B cell (primary cell): ENCODE measurements around the gene IPO13. TPM values are rescaled to one million over a fixed set of nuclear protein-coding genes. Genes with fewer than 3 reads are reported as not detected.
A peak's percentile ranks its signal among the peaks of the same experiment; 100 is the strongest.

Experiments used
- ATAC-seq: fragments of 200-7000 bp; cut with Tn5 transposase; one replicate; pipeline ENCODE4 v1.10.0; 2021; ENCODE audit warnings: low read depth, mild to moderate bottlenecking, moderate number of reproducible peaks, moderate library complexity
- CTCF ChIA-PET: fragments of 350-600 bp; sonication (Branson Sonifier 250); formaldehyde crosslinking; loops from one replicate; lab custom pipeline; 2021; ENCODE audit warnings: antibody characterized with exemption, inconsistent platforms; lab: Charles Lee
- POLR2A ChIA-PET: fragments of 350-600 bp; sonication (Branson Sonifier 250); formaldehyde crosslinking; loops from one replicate; lab custom pipeline; 2021; ENCODE audit warnings: antibody characterized with exemption; lab: Charles Lee
- DNase-seq: peaks from one replicate; pipeline ENCODE4 v3.0.0; 2013
- H2AFZ ChIP-seq: 2 replicates; pipeline ENCODE4 v1.6.1; 2012; ENCODE audit warnings: mild to moderate bottlenecking, low read depth, low read length; ENCODE audit not compliant: insufficient read depth, poor library complexity, severe bottlenecking
- H3K27ac ChIP-seq, 2 donors: 1 replicate in 1 of 2; 2 replicates in 1 of 2; pipeline ENCODE4 v1.5.1; 2012 to 2013; ENCODE audit warnings: low read length in 2 of 2, mild to moderate bottlenecking in 2 of 2, moderate library complexity in 1 of 2
- H3K27me3 ChIP-seq, 4 experiments: fragments of 200-600 bp in 1 of 4; sonication (generic) in 1 of 4; replicated peaks in 1 of 4; 1 replicate in 2 of 4; 2 replicates in 2 of 4; pipeline versions ENCODE4 v1.6.1 to v1.7.0; 2013 to 2016; ENCODE audit warnings: low read length in 3 of 4, mild to moderate bottlenecking in 2 of 4, mixed read lengths in 1 of 4, moderate library complexity in 1 of 4; ENCODE audit not compliant: insufficient read depth in 4 of 4, control insufficient read depth in 3 of 4; ENCODE audit errors: control extremely low read depth in 1 of 4
- H3K36me3 ChIP-seq, 2 experiments: replicated peaks in 1 of 2; 1 replicate in 1 of 2; 2 replicates in 1 of 2; pipeline versions ENCODE4 v1.6.1 to v1.7.1; 2013; ENCODE audit warnings: low read length in 1 of 2; ENCODE audit not compliant: insufficient read depth in 2 of 2, control insufficient read depth in 1 of 2; ENCODE audit errors: control extremely low read depth in 1 of 2, extremely low read depth in 1 of 2
- H3K4me1 ChIP-seq, 2 donors: fragments of 200-600 bp in 1 of 2; sonication (generic) in 1 of 2; 1 replicate in 1 of 2; 2 replicates in 1 of 2; pipeline versions ENCODE4 v1.5.1 to v1.6.1; 2013 to 2017; ENCODE audit warnings: low read length in 2 of 2; ENCODE audit not compliant: control insufficient read depth in 2 of 2, insufficient read depth in 2 of 2
- H3K4me2 ChIP-seq: replicated peaks from 2 replicates; pipeline ENCODE3; 2012; ENCODE audit warnings: mild to moderate bottlenecking, low read depth, low read length; ENCODE audit not compliant: poor library complexity, severe bottlenecking
- H3K4me3 ChIP-seq, 5 experiments: fragments of 200-600 bp in 1 of 5; sonication (generic) in 1 of 5; 1 replicate in 3 of 5; 2 replicates in 2 of 5; pipeline versions ENCODE4 v1.5.1 to v1.7.0; 2011 to 2016; ENCODE audit warnings: low read length in 4 of 5, mild to moderate bottlenecking in 4 of 5, low read depth in 2 of 5, control low read depth in 1 of 5, moderate library complexity in 1 of 5; ENCODE audit not compliant: insufficient read depth in 1 of 5; ENCODE audit errors: control extremely low read depth in 1 of 5, extremely low read depth in 1 of 5
- H3K79me2 ChIP-seq: fragments of 200-600 bp; sonication (generic); one replicate; pipeline ENCODE4 v1.6.0; 2016; ENCODE audit warnings: low read length; ENCODE audit not compliant: control insufficient read depth, insufficient read depth
- H3K9ac ChIP-seq: fragments of 200-600 bp; sonication (generic); 2 replicates; pipeline ENCODE4 v1.6.1; 2017; ENCODE audit warnings: mild to moderate bottlenecking, low read length, moderate library complexity
- H3K9me3 ChIP-seq, 3 donors: one replicate each; pipeline versions ENCODE4 v1.6.1 to v1.7.1; 2013; ENCODE audit warnings: low read length in 2 of 3; ENCODE audit not compliant: control insufficient read depth in 2 of 3, insufficient read depth in 1 of 3; ENCODE audit errors: control extremely low read depth in 1 of 3
- H4K20me1 ChIP-seq: 2 replicates; pipeline ENCODE4 v1.6.0; 2012; ENCODE audit warnings: mild to moderate bottlenecking, low read length; ENCODE audit not compliant: insufficient read depth, control insufficient read depth, poor library complexity, severe bottlenecking
- H3K27ac Mint-ChIP-seq: one replicate; pipeline ENCODE4 v1.8.0; 2021; ENCODE audit warnings: mixed read lengths
- H3K27me3 Mint-ChIP-seq: one replicate; pipeline ENCODE4 v1.8.0; 2021; ENCODE audit warnings: mixed read lengths
- H3K4me1 Mint-ChIP-seq: one replicate; pipeline ENCODE4 v1.8.0; 2021; ENCODE audit warnings: mixed read lengths
- H3K4me3 Mint-ChIP-seq: one replicate; pipeline ENCODE4 v1.8.0; 2021; ENCODE audit warnings: mixed read lengths
- H3K9me3 Mint-ChIP-seq: one replicate; pipeline ENCODE4 v1.8.0; 2022; ENCODE audit warnings: mixed read lengths; ENCODE audit not compliant: insufficient read depth
- EZH2 ChIP-seq: IDR thresholded peaks from 2 replicates; pipeline ENCODE4 v1.6.1; 2012; ENCODE audit warnings: borderline replicate concordance, low read depth, mild to moderate bottlenecking, moderate library complexity, low read length; ENCODE audit not compliant: insufficient read depth, poor library complexity, severe bottlenecking
- WGBS: methylation state at CpG from one replicate; pipeline ENCODE4 v1.1.5; 2013; ENCODE audit warnings: missing lambda C conversion rate; ENCODE audit not compliant: insufficient coverage; 5-methylcytosine and 5-hydroxymethylcytosine counted together
- intact Hi-C: fragments of 100-400 bp; cut with micrococcal nuclease; formaldehyde crosslinking; loops from one replicate; pipeline ENCODE4 v1.10.0; 2022
- polyA minus RNA-seq: library from RNA; depleted of rRNA, polyadenylated mRNA; stranded (reverse); fragments of >200 nt; gene quantifications from 2 replicates; pipeline ENCODE4 v1.2.3, GENCODE V29; 2012
- polyA plus RNA-seq: library from polyadenylated mRNA; depleted of rRNA; stranded (reverse); fragments of >200 nt; gene quantifications from 2 replicates; pipeline ENCODE4 v1.2.3, GENCODE V29; 2012
- total RNA-seq, 2 donors: library from RNA; stranded (reverse); fragments of 120-200 nt in 1 of 2; gene quantifications; 1 replicate in 1 of 2; 2 replicates in 1 of 2; pipeline versions ENCODE4 v1.2.3 to v1.2.4, GENCODE V29; 2013 to 2022
- TF ChIP-seq, protein P1 (sequence below): fragments of 200-600 bp; IDR thresholded peaks from one replicate; pipeline ENCODE4 v1.8.0; 2022; ENCODE audit warnings: antibody characterized with exemption, mild to moderate bottlenecking

Gene IPO13
- total RNA-seq (17.1 and 19.7 TPM in 2 replicates), polyA plus RNA-seq (18.7 and 22.4 TPM in 2 replicates), polyA minus RNA-seq (16.3 and 17.6 TPM in 2 replicates)
- total RNA-seq (2013), result 11.5 TPM

DNA sequence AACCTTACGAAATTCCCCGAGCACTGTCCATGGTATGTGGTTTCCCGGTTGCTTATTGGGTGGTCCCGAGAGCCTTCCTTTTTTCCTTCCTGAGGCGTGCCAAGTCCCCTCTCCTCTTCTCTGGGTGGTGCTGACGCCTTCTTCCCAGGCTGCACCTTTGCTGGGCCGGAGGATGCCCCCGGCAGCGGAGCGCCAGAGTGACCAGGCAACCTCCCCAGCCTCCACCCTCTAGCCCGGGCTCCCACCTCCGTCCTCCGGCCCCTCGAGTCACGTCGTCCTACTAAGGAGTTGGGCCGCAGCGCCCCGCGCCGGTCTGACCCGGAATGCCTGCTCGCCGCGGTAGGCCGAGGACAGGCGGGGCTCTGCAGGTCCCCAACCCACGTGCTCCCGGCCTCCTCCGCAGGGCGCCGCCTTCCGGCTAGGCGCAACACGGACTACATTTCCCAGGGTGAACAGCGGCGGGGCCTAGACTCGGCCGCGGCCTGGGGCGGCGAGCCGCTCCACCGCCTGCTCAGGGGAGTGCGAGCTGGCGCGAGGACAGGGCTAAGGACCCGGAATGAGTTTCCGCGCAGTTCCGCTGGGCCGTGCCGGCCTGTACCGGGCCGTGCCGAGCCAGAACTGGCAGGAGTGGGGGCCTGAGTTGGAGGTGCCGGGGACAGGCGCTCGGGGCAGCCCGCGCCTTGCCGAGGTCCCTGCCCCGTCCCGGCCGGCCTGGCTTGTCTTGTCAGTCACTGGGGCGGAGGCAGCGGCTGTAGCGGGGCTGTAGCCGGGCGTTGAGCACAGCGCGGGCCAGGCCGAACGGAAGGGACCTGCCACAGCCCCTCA, at the start of gene IPO13:
Gene IPO13 (plus strand): TSS at position 715 of the 825 bp plus-strand sequence. CDS start 651 bp downstream, outside the sequence.
- H3K9me3 Mint-ChIP-seq, result no peaks in the 10 kb centered on the region
- peak within 1 kb of the TSS; percentile 93 for H3K4me3 Mint-ChIP-seq
- ATAC-seq, result peak; percentile 94
- peaks cover 32% of the 10 kb centered on the region for H3K79me2 ChIP-seq
- peaks cover 0 to 9% of the 10 kb centered on the region in 2 experiments for H3K36me3 ChIP-seq
- no peaks in the 10 kb centered on the region for H3K27me3 ChIP-seq
- WGBS, result under 1% methylated on average over 72 of the region's 74 CpGs
- H3K27me3 Mint-ChIP-seq, result no peaks in the 10 kb centered on the region
- peak within 1 kb of the TSS; percentile 98 for H3K27ac Mint-ChIP-seq
- H3K27ac ChIP-seq, result peak within 1 kb of the TSS; percentile 95
- TF ChIP-seq, protein P1, sequence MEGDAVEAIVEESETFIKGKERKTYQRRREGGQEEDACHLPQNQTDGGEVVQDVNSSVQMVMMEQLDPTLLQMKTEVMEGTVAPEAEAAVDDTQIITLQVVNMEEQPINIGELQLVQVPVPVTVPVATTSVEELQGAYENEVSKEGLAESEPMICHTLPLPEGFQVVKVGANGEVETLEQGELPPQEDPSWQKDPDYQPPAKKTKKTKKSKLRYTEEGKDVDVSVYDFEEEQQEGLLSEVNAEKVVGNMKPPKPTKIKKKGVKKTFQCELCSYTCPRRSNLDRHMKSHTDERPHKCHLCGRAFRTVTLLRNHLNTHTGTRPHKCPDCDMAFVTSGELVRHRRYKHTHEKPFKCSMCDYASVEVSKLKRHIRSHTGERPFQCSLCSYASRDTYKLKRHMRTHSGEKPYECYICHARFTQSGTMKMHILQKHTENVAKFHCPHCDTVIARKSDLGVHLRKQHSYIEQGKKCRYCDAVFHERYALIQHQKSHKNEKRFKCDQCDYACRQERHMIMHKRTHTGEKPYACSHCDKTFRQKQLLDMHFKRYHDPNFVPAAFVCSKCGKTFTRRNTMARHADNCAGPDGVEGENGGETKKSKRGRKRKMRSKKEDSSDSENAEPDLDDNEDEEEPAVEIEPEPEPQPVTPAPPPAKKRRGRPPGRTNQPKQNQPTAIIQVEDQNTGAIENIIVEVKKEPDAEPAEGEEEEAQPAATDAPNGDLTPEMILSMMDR, result peak; percentile 71
- TF ChIP-seq EZH2, result no peak
- CTCF ChIA-PET, result interaction anchor here (0.7 to 5.0 kb wide), 11 partner anchors 9 to 183 kb away, joined by 3 to 41 read pairs (median 5); partner anchors contain the start of genes ARTN, ATP6V0B and DPH2
- H2AFZ ChIP-seq, result peak within 1 kb of the TSS; percentile 92
- H3K4me3 ChIP-seq, result peak within 1 kb of the TSS; percentile 64 to 90 (median 78)
- H3K4me1 Mint-ChIP-seq, result peaks cover 39% of the 10 kb centered on the region
- H3K4me2 ChIP-seq, result peak within 1 kb of the TSS; percentile 84
- peak; percentile 98 for DNase-seq
- intact Hi-C loops, result loop anchor here (1.0 to 10.0 kb wide), 9 partner anchors 23 to 1182 kb away; partner anchors contain the start of genes ATP6V0B, C1orf50, CCDC24 and CDC20
- peaks cover 15 to 25% of the 10 kb centered on the region in 2 donors for H3K4me1 ChIP-seq
- H3K9me3 ChIP-seq, result no peaks in the 10 kb centered on the region
- peaks cover 5% of the 10 kb centered on the region for H4K20me1 ChIP-seq
- H3K9ac ChIP-seq, result peak within 1 kb of the TSS; percentile 93
- POLR2A ChIA-PET, result interaction anchor here (0.8 to 1.6 kb wide), 3 partner anchors 23 to 297 kb away, joined by 3 to 5 read pairs (median 3); partner anchors contain the start of genes ATP6V0B, DPH2 and KDM4A

GRCh38 chr1:43898981-43899380, 47.8 kb upstream of the IPO13 start:
- no peak overlapping the region for H3K4me3 ChIP-seq
- no peaks in the 10 kb centered on the region for H4K20me1 ChIP-seq
- 100% methylated on average over 12 of the region's 12 CpGs for WGBS
- H3K4me1 Mint-ChIP-seq, result no peaks in the 10 kb centered on the region
- H3K27me3 Mint-ChIP-seq, result no peaks in the 10 kb centered on the region
- H3K4me2 ChIP-seq, result no peak overlapping the region
- no peak overlapping the region for H3K27ac ChIP-seq
- H3K36me3 ChIP-seq, result peaks cover 0 to 13% of the 10 kb centered on the region in 2 experiments
- POLR2A ChIA-PET, result no interaction called here
- intact Hi-C loops, result no loop called here
- ATAC-seq (no peak), DNase-seq (no peak)
- no peak overlapping the region for H3K9ac ChIP-seq
- no peaks in the 10 kb centered on the region for H3K9me3 ChIP-seq
- CTCF ChIA-PET, result no interaction called here
- no peaks in the 10 kb centered on the region for H3K9me3 Mint-ChIP-seq
- H3K4me3 Mint-ChIP-seq, result no peak overlapping the region
- no peak for TF ChIP-seq EZH2
- TF ChIP-seq, protein P1, result no peak
- no peaks in the 10 kb centered on the region for H3K4me1 ChIP-seq
- H3K27ac Mint-ChIP-seq, result no peak overlapping the region
- no peaks in the 10 kb centered on the region for H3K79me2 ChIP-seq
- no peaks in the 10 kb centered on the region for H3K27me3 ChIP-seq
- H2AFZ ChIP-seq, result no peak overlapping the region
